Right kidney (tissue), 9 donors: ENCODE results near the gene PDXK.
A peak's percentile ranks its signal among the peaks of the same experiment; 100 is the strongest.
"Not testable (repeated sequence)": the region's sequence is repeated elsewhere in the genome, so short reads cannot be mapped to it uniquely, and the experiment has no call there.

Source experiments
- DNase-seq: peaks from one replicate; pipeline ENCODE4 v3.0.0-alpha.2; 2016
- long read RNA-seq, 8 donors: transcript quantifications; one replicate each; lab custom pipeline, GENCODE V29; 2026

Gene PDXK
- long read RNA-seq, donor 1, full-length matches to known transcripts, result 20 of 47 reads
- long read RNA-seq, donor 1, partial matches to known transcripts, result 19 of 47 reads
- long read RNA-seq, donor 1, other reads (novel, unspliced or antisense), result 8 of 47 reads
- long read RNA-seq, donor 2, full-length matches to known transcripts, result 14 of 22 reads
- long read RNA-seq, donor 2, partial matches to known transcripts, result 8 of 22 reads
- long read RNA-seq, donor 2, other reads (novel, unspliced or antisense), result 0 of 22 reads
- long read RNA-seq, donor 3, full-length matches to known transcripts, result 6 of 13 reads
- long read RNA-seq, donor 3, partial matches to known transcripts, result 7 of 13 reads
- long read RNA-seq, donor 3, other reads (novel, unspliced or antisense), result 0 of 13 reads
- long read RNA-seq, donor 4, full-length matches to known transcripts, result 24 of 41 reads
- long read RNA-seq, donor 4, partial matches to known transcripts, result 17 of 41 reads
- long read RNA-seq, donor 4, other reads (novel, unspliced or antisense), result 0 of 41 reads
- long read RNA-seq, donor 5, full-length matches to known transcripts, result 22 of 45 reads
- long read RNA-seq, donor 5, partial matches to known transcripts, result 23 of 45 reads
- long read RNA-seq, donor 5, other reads (novel, unspliced or antisense), result 0 of 45 reads
- long read RNA-seq, donor 6, full-length matches to known transcripts, result 19 of 36 reads
- long read RNA-seq, donor 6, partial matches to known transcripts, result 17 of 36 reads
- long read RNA-seq, donor 6, other reads (novel, unspliced or antisense), result 0 of 36 reads
- long read RNA-seq, donor 7, full-length matches to known transcripts, result 25 of 45 reads
- long read RNA-seq, donor 7, partial matches to known transcripts, result 15 of 45 reads
- long read RNA-seq, donor 7, other reads (novel, unspliced or antisense), result 5 of 45 reads
- long read RNA-seq, donor 8, full-length matches to known transcripts, result 32 of 46 reads
- long read RNA-seq, donor 8, partial matches to known transcripts, result 14 of 46 reads
- long read RNA-seq, donor 8, other reads (novel, unspliced or antisense), result 0 of 46 reads

DNA sequence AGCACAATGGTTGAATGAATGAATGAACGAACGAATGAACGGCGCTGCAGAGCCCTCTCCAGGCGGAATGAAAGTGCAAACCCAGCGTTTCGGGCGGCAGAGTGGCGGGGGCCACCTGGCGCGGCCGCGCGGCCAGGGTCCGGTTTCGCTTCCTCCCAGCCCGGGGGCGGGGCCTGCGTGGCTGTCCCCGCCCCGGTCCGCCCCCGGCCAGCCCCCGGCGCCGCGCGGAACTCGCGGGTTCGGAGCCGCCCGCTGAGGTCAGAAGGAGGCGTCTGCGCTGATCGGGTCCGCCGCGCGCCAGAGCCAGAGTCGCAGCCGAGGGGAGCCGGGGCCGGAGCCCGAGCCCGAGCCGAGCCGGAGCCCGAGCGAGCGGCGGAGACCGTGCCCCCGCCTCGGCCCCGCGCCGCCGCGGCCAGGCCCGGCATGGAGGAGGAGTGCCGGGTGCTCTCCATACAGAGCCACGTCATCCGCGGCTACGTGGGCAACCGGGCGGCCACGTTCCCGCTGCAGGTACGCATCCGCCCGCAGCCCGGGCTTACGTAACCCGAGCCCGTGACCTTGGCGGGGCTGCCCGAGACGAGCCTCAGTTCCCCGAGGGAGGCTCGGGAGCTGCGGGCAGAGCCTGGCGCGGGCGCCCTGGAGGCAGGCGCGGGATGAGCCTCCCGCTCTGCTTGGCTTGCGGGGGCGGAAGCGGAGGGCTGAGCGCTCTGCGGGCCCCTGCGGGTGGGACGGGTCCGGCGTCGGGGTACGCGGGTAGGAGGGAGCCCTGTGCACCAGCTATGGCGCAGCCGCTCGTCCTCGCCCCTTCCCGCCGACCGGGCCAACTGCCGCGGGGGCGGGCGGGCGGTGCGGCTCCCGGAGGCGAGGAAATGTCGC, at the start of gene PDXK:
Gene PDXK (plus strand): TSS at position 258 of the 876 bp plus-strand sequence. CDS start 166 bp downstream, at position 424.
- DNase-seq, result peak; percentile 82

- no peak for DNase-seq
Measured at GRCh38 chr21:43669828-43670605, 48.9 kb upstream of the PDXK start.

- no peak for DNase-seq
Measured at GRCh38 chr21:43675871-43676270, 43.1 kb upstream of the PDXK start.

GRCh38 chr21:43676391-43676790, 42.5 kb upstream of the PDXK start:
- no peak for DNase-seq

DNA sequence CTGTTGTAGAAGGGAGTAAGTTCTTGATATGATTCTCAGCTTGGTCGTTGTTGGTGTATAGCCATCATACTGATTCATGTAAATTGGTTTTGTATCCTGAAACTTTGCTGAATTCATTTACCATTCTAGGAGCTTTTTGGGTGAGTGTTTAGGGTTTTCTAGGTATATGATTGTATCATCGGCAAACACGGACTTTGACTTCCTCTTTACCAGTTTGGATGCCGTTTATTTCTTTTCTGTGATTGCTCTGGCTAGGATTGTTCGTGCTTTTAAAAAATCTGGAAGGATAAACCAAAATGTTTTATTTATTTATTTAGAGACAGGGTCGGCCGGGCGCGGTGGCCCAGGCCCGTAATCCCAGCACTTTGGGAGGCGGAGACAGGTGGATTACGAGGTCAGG, 39.0 kb upstream of the PDXK start:
- no peak for DNase-seq

GRCh38 chr21:43680421-43680820, 38.5 kb upstream of the PDXK start:
- DNase-seq, result not testable (repeated sequence)

DNA sequence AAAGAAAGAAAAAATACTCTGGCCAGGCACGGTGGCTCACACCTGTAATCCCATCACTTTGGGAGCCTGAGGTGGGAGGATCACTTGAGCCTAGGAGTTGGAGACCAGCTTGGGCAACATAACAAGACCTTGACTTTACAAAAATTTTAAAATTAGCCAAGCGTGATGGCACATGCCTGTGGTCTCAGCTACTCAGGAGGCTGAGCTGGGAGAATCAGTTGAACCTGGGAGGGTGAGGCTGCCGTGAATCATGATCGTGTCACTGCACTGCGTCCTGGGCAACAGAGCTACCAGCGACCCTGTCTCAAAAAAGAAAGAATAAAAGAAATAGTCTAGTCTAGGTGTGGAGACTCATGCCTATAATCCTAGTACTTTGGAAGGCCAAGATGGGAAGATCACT, 37.3 kb upstream of the PDXK start:
- no peak for DNase-seq

DNA sequence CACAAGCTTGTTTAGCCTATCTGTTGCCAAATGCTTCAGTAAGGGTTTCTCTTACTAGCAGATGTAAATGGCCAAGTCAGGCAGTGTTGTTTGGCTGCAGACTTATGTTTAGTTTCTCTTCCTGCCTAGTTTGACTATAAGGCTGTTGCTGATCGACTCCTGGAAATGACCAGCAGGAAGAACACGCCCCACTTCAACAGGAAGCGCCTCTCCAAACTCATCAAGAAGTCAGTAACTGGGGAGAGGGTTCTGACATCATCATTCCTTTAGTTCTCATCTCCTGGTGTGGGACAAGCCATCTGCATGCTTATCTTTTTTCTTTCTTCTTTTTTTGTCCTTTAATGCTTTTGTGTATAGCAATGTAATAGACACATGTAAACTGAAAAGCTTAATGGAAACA, 34.5 kb upstream of the PDXK start:
- no peak for DNase-seq

DNA sequence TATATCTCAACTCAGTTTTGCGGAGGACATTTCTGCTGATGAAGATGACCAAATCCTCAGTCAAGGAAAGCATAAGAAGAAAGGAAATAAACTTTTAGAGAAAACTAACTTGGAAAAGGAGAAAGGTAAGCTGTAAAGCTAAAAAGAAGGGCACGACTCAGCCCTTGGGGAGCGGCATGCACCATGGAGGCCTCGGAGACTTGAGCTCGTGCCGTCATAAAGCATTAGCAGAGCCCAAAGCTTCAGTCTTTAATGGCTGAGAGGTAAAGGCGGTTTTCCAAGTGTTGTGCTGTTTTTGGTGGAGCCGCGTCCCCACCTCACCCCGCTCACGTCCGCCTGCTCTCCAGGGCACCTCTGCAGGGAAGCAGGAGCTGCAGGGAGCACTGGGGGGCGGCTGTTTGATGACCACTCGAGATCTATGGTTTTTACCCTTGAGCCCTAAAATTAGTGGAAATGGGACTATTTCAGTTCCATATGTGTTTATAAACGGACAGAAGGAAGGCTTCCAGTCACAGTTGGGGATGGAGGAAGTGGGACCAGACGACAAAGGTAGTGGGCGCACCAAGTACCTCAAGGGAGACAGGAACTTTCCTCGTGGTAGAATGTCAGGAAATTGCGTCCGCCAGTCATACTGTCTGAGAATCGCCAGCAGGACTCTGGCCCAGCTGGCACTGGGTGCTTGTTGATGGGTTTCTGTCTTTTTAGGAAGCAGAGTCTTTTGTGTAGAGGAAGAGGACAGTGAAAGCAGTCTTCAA, 31.9 kb upstream of the PDXK start:
- DNase-seq, result no peak

DNA sequence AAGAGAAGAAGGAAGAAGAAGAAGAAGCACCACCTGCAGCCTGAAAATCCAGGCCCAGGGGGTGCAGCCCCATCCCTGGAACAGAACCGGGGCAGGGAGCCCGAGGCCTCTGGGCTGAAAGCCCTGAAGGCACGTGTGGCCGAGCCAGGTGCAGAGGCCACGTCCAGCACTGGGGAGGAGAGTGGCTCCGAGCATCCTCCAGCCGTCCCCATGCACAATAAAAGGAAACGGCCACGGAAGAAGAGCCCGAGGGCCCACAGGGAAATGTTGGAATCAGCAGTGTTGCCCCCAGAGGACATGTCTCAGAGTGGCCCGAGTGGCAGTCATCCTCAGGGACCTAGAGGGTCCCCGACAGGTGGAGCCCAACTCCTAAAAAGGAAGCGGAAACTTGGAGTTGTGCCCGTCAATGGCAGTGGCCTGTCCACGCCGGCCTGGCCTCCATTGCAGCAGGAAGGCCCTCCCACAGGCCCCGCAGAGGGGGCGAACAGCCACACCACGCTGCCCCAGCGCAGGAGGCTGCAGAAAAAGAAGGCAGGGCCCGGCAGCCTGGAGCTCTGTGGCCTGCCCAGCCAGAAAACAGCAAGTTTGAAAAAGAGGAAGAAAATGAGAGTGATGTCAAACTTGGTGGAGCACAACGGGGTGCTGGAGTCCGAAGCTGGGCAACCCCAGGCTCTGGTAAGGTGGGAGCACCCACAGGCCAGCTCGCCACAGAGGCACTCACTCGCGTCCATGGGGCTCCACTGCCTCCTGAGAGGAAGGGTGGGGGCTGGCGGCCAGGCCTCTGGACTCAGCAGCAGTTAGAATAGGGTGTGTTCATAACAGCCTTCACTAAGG, 31.1 kb upstream of the PDXK start:
- no peak for DNase-seq

DNA sequence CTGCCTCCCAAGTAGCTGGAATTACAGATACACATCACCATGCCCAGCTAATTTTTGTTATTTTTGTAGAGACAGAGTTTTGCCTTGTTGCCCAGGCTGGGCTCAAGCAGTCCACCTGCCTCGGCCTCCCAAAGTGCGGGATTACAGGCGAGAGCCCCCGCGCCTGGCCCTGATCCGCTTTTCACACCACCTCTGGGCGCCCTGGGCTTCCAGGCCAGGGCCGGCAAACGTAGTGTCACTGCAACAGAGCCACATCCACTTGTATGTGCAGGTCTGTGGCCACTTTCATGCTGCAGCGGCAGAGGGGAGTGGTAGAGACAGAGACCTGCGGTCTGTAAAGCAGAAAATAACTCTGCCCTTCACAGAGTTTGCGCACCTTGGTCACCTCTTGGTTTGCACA, 30.0 kb upstream of the PDXK start:
- DNase-seq, result no peak

DNA sequence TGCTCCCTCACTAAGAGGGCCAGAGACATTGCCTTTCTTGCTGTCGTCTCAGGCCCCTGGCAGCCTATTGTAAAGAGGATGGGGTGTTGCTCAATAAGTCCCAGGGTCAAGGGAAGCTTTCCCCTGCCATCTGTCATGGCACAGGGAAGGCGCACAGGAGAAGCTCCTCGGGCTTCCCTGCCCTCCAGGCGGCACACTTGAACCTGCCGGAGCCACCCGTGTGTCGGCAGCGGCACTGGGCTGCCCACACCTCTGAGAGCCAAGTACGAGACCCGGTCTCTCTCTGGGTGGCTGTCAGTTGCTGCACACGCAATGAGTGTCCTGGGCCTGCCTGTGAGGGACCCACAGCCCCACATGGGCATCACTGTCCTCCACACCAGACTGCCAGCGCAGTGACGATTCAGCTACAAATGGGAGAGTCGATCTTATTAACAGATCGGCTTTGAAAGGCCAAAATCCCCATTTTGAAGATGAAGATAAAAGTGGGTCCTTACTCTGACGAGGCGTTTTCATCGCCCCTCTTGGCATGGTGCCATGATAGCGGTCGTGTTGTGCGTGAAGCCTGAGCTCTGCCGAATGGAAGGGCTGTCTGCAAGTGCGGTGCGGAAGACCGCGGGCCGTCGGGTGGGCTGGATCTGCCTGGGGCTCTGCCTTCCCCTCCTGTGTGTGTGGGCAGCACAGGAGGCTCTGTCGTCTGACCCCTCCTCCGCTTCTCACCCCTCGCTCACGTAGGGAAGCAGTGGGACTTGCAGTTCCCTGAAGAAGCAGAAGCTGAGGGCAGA, 29.2 kb upstream of the PDXK start:
- no peak for DNase-seq

DNA sequence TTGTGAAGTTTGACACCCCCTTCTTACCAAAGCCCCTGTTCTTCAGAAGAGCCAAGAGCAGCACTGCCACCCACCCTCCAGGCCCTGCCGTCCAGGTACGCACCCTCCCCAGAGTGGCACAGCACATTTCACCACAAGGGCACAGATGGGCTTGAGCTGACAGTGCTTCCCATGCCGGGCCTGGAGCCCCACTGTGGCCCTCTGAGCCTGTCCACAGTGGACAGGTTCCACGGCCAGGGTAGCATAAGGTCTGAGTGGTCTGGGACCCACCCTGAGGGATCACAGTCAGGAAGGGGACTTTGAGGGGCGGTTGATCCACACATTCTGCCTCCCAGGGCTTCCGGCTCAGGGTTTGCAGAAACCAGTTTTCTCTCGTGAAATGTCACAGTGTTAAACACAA, 28.6 kb upstream of the PDXK start:
- DNase-seq, result no peak

GRCh38 chr21:43691086-43691795, 27.7 kb upstream of the PDXK start:
- DNase-seq, result no peak

DNA sequence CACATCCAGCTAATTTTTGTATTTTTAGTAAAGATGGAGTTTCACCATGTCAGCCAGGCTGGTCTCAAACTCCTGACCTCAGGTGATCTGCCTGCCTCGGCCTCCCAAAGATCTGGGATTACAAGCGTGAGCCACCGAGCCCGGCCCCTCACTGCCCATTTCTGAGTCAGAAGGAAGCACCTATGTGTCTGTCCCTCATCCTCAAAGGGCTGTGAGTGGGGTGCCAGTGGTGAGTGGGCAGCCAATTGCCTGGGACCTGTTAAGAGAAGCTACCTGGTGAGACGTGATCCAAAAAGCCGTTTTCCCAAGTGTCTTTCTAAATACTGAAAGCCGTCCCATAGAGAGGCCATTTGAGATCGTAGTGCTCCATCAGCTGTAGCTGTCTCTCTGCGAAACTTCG, 27.1 kb upstream of the PDXK start:
- no peak for DNase-seq

- no peak for DNase-seq
Measured at GRCh38 chr21:43692949-43693348, 26.0 kb upstream of the PDXK start.

GRCh38 chr21:43693981-43694380, 24.9 kb upstream of the PDXK start:
- no peak for DNase-seq
